ENCODE data around the gene FDXR. TPM values are rescaled to one million over a fixed set of nuclear protein-coding genes. Genes with fewer than 3 reads are reported as not detected.

Gene FDXR
- total RNA-seq, 5 donors from 2014 or later (not counting 1 experiment from before 2014, with no cell fraction given), result 4.2 to 20.7 (median 15.3) TPM

DNA sequence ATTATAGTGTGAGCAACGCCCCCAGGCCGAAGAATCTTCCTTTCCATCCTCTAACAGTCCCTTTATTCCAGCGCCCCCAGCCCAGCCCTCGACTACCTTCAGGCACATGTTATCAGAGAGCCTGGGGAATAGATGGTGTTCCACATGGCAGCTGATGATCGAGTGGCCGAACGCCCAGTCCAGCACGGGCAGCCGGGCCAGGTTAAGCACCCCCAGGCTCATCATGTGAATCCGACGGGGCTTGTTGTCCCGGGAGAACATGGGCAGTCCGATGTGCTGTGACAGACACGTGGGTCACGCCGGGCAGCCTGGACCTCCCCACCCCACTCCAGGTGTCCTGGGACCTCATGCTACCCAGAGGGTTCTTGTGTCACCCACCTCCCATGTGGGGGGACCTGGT lies 6.5 kb upstream of the FDXR start:
- Mint-ChIP-seq H3K4me3 (no peak overlapping the region), H3K27ac (no peak overlapping the region), H3K27me3 (peaks cover 0 to 8% of the 10 kb centered on the region in 2 donors), H3K36me3 (no peaks in the 10 kb centered on the region), H3K9me3 (no peaks in the 10 kb centered on the region), H3K4me1 (no peaks in the 10 kb centered on the region)
- Histone ChIP-seq H3K36me3 (ENCODE audit: control insufficient read depth in 2 of 2, extremely low read depth in 1 of 2, insufficient read depth in 1 of 2, low read length in 1 of 2) (no peaks in the 10 kb centered on the region), H3K4me3 (ENCODE audit: control insufficient read depth in 1 of 2, extremely low read depth in 1 of 2, low read length in 1 of 2) (no peak overlapping the region), H3K27ac (ENCODE audit: low read length) (no peak overlapping the region), H3K4me1 (ENCODE audit: control insufficient read depth in 1 of 2, extremely low read depth in 1 of 2, insufficient read depth in 2 of 2, low read length in 2 of 2) (no peaks in the 10 kb centered on the region), H3K27me3 (replicated peaks in 1 of 2; ENCODE audit: control insufficient read depth in 2 of 2, extremely low read depth in 1 of 2, insufficient read depth in 2 of 2, low read length in 1 of 2) (peaks cover 0 to 42% of the 10 kb centered on the region in 2 experiments), H3K9me3 (no peaks in the 10 kb centered on the region)
- ChIA-PET CTCF (no interaction called here), POLR2A (no interaction called here)
- DNase-seq (no peak), ATAC-seq (replicated peaks in 1 of 4) (no peak)
- WGBS (ENCODE audit: insufficient coverage), result 95% methylated on average over 3 of the region's 16 CpGs

DNA sequence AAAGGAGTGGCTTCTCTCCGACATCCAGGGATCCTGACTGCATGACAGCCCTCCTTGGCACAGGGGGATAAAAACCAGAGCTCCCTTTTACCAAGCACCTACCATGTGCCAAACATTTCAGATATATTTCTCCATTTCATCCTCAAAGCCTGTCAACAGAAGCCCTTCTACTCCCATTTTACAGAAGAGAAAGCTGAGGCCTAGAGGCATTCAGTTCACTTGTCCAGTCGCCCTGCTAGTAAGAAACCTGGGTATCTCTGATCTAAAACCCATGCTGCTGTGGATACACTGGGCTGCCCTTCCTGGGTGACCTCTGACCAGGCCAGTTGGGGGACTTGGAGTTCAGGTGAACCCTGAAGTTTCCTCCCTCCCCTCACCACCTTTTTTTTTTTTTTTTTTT lies 5.9 kb upstream of the FDXR start:
- Histone ChIP-seq H3K4me3 (ENCODE audit: control insufficient read depth in 1 of 2, extremely low read depth in 1 of 2, low read length in 1 of 2) (no peak overlapping the region), H3K27ac (ENCODE audit: low read length) (no peak overlapping the region), H3K36me3 (ENCODE audit: control insufficient read depth in 2 of 2, extremely low read depth in 1 of 2, insufficient read depth in 1 of 2, low read length in 1 of 2) (no peaks in the 10 kb centered on the region), H3K4me1 (ENCODE audit: control insufficient read depth in 1 of 2, extremely low read depth in 1 of 2, insufficient read depth in 2 of 2, low read length in 2 of 2) (peaks cover 0 to 2% of the 10 kb centered on the region in 2 experiments), H3K27me3 (replicated peaks in 1 of 2; ENCODE audit: control insufficient read depth in 2 of 2, extremely low read depth in 1 of 2, insufficient read depth in 2 of 2, low read length in 1 of 2) (peaks cover 0 to 37% of the 10 kb centered on the region in 2 experiments), H3K9me3 (no peaks in the 10 kb centered on the region)
- ChIA-PET POLR2A (no interaction called here), CTCF (no interaction called here)
- Mint-ChIP-seq H3K36me3 (no peaks in the 10 kb centered on the region), H3K27ac (no peak overlapping the region), H3K4me3 (no peak overlapping the region), H3K9me3 (no peaks in the 10 kb centered on the region), H3K4me1 (peaks cover 4 to 5% (median 5%) of the 10 kb centered on the region in 3 donors), H3K27me3 (peaks cover 0 to 7% of the 10 kb centered on the region in 2 donors)
- WGBS (ENCODE audit: insufficient coverage), result 80% methylated on average over 2 of the region's 2 CpGs
- ATAC-seq (replicated peaks in 1 of 4), result no peak
- no peak for DNase-seq

GRCh38 chr17:74877592-74878548 lies 5.1 kb upstream of the FDXR start:
- H3K4me3 Mint-ChIP-seq, result no peak overlapping the region
- H3K4me1 ChIP-seq (ENCODE audit: control insufficient read depth in 1 of 2, extremely low read depth in 1 of 2, insufficient read depth in 2 of 2, low read length in 2 of 2), result peaks cover 0 to 6% of the 10 kb centered on the region in 2 experiments
- H3K36me3 ChIP-seq (ENCODE audit: control insufficient read depth in 2 of 2, extremely low read depth in 1 of 2, insufficient read depth in 1 of 2, low read length in 1 of 2), result no peaks in the 10 kb centered on the region
- ChIA-PET POLR2A (no interaction called here), CTCF (interaction anchor here in 1 of 2 donors (0.8 kb wide), 1 partner anchor 980 kb away, joined by 4 read pairs; no protein-coding TSS in a partner anchor)
- H3K9me3 ChIP-seq, result no peaks in the 10 kb centered on the region
- H3K36me3 Mint-ChIP-seq, result no peaks in the 10 kb centered on the region
- H3K27ac Mint-ChIP-seq, result no peak overlapping the region
- peaks cover 0 to 30% of the 10 kb centered on the region in 2 experiments for H3K27me3 ChIP-seq (replicated peaks in 1 of 2; ENCODE audit: control insufficient read depth in 2 of 2, extremely low read depth in 1 of 2, insufficient read depth in 2 of 2, low read length in 1 of 2)
- H3K9me3 Mint-ChIP-seq, result no peaks in the 10 kb centered on the region
- no peak for DNase-seq
- H3K4me1 Mint-ChIP-seq, result peaks cover 5 to 9% (median 8%) of the 10 kb centered on the region in 3 donors
- H3K4me3 ChIP-seq (ENCODE audit: control insufficient read depth in 1 of 2, extremely low read depth in 1 of 2, low read length in 1 of 2), result no peak overlapping the region
- WGBS (ENCODE audit: insufficient coverage), result 87% methylated on average over 8 of the region's 19 CpGs
- no peak overlapping the region for H3K27ac ChIP-seq (ENCODE audit: low read length)
- peaks cover 0 to 7% of the 10 kb centered on the region in 2 donors for H3K27me3 Mint-ChIP-seq
- no peak for ATAC-seq (replicated peaks in 1 of 4)

GRCh38 chr17:74875977-74876593 lies 3.3 kb upstream of the FDXR start:
- Mint-ChIP-seq H3K9me3 (no peaks in the 10 kb centered on the region), H3K27ac (no peak overlapping the region), H3K4me1 (peaks cover 16 to 25% (median 23%) of the 10 kb centered on the region in 3 donors), H3K36me3 (no peaks in the 10 kb centered on the region), H3K27me3 (peaks cover 0 to 4% of the 10 kb centered on the region in 2 donors), H3K4me3 (no peak overlapping the region)
- POLR2A ChIA-PET, result interaction anchor here in 1 of 2 donors (0.6 kb wide), 1 partner anchor 92 kb away, joined by 5 read pairs; no protein-coding TSS in a partner anchor
- ATAC-seq (replicated peaks in 1 of 4), result no peak
- Histone ChIP-seq H3K27ac (ENCODE audit: low read length) (no peak overlapping the region), H3K4me1 (ENCODE audit: control insufficient read depth in 1 of 2, extremely low read depth in 1 of 2, insufficient read depth in 2 of 2, low read length in 2 of 2) (peaks cover 4 to 21% of the 10 kb centered on the region in 2 experiments), H3K9me3 (no peaks in the 10 kb centered on the region), H3K36me3 (ENCODE audit: control insufficient read depth in 2 of 2, extremely low read depth in 1 of 2, insufficient read depth in 1 of 2, low read length in 1 of 2) (no peaks in the 10 kb centered on the region), H3K4me3 (ENCODE audit: control insufficient read depth in 1 of 2, extremely low read depth in 1 of 2, low read length in 1 of 2) (no peak overlapping the region), H3K27me3 (replicated peaks in 1 of 2; ENCODE audit: control insufficient read depth in 2 of 2, extremely low read depth in 1 of 2, insufficient read depth in 2 of 2, low read length in 1 of 2) (peaks cover 0 to 17% of the 10 kb centered on the region in 2 experiments)
- CTCF ChIA-PET, result interaction anchor here in 1 of 2 donors (1.0 kb wide), 1 partner anchor 97 kb away, joined by 10 read pairs; no protein-coding TSS in a partner anchor
- 82% methylated on average over 5 of the region's 6 CpGs for WGBS (ENCODE audit: insufficient coverage)
- DNase-seq, result no peak

DNA sequence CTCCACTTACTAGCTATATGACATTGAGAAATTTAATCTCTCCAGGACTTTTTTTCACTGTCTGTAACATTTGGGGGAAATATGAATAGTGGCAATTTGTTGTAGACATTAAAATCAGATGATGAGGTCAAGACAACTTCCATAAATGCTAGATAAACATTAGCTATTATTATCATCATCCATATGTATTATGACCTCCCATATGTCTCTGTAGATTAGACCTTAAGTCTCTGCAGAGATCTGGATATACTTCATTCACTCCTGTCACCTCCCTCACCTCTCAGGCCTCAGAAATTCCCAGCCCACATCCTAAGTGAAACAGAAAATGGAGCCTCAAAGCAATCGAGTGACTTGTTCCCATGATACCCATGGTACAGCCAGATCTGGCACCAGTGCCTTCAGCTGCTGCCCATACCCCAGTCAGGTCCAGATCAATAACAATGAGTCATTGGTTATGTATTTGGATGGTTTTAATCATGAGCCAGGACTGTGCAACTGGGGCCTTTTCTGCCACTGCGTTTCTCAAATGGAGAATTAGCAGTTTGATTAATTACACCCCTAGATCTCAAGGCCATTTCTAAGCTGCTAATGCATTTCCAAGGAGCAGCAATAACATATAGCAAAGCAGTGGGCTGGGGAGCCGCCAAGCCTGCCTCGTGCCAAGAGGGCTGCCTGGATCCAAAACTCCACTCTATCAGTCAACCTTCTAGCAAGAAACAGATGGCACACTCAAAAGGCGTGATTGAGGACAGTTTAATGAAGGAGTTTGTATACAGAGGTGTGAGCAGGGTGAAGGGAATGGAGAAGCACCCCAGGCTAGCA lies 2.6 kb upstream of the FDXR start:
- ChIA-PET CTCF (interaction anchor here in 1 of 2 donors (1.0 kb wide), 1 partner anchor 96 kb away, joined by 10 read pairs; no protein-coding TSS in a partner anchor), POLR2A (interaction anchor here in 1 of 2 donors (0.6 kb wide), 1 partner anchor 91 kb away, joined by 5 read pairs; no protein-coding TSS in a partner anchor)
- no peaks in the 10 kb centered on the region for H3K36me3 Mint-ChIP-seq
- Histone ChIP-seq H3K9me3 (no peaks in the 10 kb centered on the region), H3K27me3 (replicated peaks in 1 of 2; ENCODE audit: control insufficient read depth in 2 of 2, extremely low read depth in 1 of 2, insufficient read depth in 2 of 2, low read length in 1 of 2) (peaks cover 0 to 10% of the 10 kb centered on the region in 2 experiments), H3K36me3 (ENCODE audit: control insufficient read depth in 2 of 2, extremely low read depth in 1 of 2, insufficient read depth in 1 of 2, low read length in 1 of 2) (no peaks in the 10 kb centered on the region), H3K4me3 (ENCODE audit: control insufficient read depth in 1 of 2, extremely low read depth in 1 of 2, low read length in 1 of 2) (no peak overlapping the region), H3K4me1 (ENCODE audit: control insufficient read depth in 1 of 2, extremely low read depth in 1 of 2, insufficient read depth in 2 of 2, low read length in 2 of 2) (peaks cover 4 to 21% of the 10 kb centered on the region in 2 experiments), H3K27ac (ENCODE audit: low read length) (no peak overlapping the region)
- no peak overlapping the region for H3K4me3 Mint-ChIP-seq
- no peak for DNase-seq
- peaks cover 0 to 3% of the 10 kb centered on the region in 2 donors for H3K27me3 Mint-ChIP-seq
- H3K4me1 Mint-ChIP-seq, result peaks cover 16 to 25% (median 23%) of the 10 kb centered on the region in 3 donors
- WGBS (ENCODE audit: insufficient coverage), result 60% methylated on average over 1 of the region's 5 CpGs
- no peak overlapping the region for H3K27ac Mint-ChIP-seq
- no peaks in the 10 kb centered on the region for H3K9me3 Mint-ChIP-seq
- ATAC-seq (replicated peaks in 1 of 4), result no peak

All from T-cell (primary cell).